Central memory CD4-positive, alpha-beta T cell (primary cell): Measurements from ENCODE around the gene HIP1R.

ENCODE experiments used
- DNase-seq: peaks from one replicate; pipeline ENCODE4 v3.0.0; 2022

Gene HIP1R

DNA sequence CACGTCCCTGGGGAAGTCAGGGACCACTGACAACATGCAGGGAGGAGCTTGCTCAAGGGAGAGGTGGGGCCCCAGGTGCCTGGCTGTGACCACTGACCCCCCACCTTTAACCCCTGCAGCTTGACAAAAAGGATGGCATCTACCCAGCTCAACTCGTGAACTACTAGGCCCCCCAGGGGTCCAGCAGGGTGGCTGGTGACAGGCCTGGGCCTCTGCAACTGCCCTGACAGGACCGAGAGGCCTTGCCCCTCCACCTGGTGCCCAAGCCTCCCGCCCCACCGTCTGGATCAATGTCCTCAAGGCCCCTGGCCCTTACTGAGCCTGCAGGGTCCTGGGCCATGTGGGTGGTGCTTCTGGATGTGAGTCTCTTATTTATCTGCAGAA is 26.3 kb downstream of the HIP1R start:
- DNase-seq: no peak

DNA sequence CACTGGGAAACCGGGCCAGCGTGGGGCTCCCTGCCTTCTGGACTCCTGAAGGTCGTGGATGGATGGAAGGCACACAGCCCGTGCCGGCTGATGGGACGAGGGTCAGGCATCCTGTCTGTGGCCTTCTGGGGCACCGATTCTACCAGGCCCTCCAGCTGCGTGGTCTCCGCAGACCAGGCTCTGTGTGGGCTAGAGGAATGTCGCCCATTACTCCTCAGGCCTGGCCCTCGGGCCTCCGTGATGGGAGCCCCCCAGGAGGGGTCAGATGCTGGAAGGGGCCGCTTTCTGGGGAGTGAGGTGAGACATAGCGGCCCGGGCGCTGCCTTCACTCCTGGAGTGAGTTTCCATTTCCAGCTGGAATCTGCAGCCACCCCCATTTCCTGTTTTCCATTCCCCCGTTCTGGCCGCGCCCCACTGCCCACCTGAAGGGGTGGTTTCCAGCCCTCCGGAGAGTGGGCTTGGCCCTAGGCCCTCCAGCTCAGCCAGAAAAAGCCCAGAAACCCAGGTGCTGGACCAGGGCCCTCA is 26.9 kb downstream of the HIP1R start:
- DNase-seq: no peak

- DNase-seq: no peak
Measured at GRCh38 chr12:122862872-122863701, 27.8 kb downstream of the HIP1R start.

DNA sequence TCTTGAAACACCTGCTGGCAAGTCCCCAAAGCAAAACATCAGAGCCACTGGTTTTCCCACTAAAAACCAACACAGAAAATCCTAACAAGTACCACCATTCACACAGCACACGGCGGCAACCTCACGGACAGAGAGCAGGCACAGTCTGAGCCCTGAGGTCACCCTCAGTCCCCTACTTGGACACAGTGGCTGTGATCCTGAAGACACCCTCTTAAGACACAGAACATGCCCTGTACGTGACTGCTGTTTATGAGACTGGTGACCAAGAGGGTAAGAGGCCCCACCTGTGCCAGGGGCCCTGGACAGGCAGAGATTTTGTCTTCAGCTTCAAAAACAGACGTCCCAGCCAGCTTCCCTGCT is 29.6 kb downstream of the HIP1R start:
- DNase-seq: no peak

- no peak for DNase-seq
Measured at GRCh38 chr12:122865268-122866231, 30.3 kb downstream of the HIP1R start.

- DNase-seq: no peak
Measured at GRCh38 chr12:122866379-122866778, 31.1 kb downstream of the HIP1R start.

GRCh38 chr12:122866950-122867607 is 31.8 kb downstream of the HIP1R start:
- no peak for DNase-seq

- no peak for DNase-seq
Measured at GRCh38 chr12:122867691-122868461, 32.6 kb downstream of the HIP1R start.

DNA sequence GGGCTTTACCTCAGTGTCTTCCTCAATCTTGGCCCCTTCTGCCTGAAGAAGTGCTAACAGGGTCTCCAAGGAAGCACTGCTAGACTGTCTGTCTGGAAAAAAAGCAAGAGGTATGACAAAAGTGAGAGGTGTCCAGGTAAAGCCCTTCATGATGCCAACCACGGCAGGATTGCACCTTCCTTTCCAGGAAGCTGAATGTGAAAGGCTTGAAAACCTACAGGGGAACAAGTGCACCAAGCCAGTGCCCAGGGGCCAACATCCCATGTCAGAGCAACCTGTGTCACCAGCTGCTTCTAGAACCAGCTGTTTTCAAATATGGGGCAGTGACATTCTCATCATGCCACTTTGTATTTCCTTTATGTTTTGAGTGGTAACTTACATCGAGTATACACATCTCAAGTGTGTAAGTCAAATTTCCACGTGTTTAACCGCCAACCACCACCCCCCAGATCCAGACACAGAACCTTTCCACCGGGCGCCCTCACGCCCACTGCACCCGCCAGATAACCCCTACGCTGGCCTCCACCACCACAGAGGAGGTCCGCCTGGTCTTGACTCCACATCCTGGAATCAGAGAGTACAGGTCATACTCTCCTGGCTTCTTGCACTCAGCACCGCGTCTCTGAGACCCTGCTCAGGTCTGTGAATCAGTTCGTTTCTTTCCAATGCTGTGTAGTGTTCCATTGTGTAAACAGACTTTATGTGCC is 33.4 kb downstream of the HIP1R start:
- DNase-seq: no peak

GRCh38 chr12:122869207-122869973 is 34.1 kb downstream of the HIP1R start:
- DNase-seq: no peak

- DNase-seq: no peak
Measured at GRCh38 chr12:122870163-122870842, 35.0 kb downstream of the HIP1R start.

DNA sequence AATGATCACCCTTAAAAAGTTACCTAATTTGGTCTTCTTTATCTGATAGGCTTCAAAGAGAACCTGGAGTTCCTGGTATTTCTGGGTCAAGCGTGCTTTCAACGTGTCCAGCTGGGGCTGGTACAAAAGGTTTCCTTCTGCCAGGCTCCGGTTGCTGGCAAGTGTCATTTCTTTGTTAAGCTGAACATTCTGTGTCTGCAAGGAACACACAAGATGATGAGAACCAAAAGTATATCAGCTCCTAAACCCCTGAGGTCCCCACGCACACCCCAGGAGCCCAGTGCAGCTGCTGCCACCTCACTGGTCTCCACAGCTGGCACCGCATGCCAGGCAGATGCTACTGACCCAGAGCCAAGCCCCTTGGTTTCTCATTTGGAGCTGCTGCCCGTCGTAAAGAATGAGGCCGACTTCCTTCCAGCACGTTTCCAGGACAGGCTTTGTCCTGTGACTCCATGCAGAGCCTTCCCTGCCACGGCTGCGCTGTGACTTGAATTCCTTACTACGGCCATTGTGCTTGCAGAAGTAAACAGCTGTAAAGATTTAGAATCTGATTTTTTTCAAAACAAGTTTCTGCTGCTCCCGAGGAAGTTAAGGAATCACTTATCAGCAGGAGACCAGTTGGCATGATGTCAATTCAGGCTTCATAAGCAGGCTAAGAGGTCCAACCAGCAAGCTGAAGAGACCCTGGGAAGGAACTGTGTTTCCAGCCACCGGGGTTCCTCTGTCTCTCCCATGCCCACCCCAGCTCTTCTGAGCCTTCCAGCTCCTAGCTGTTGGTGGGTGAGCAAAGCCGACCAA is 35.8 kb downstream of the HIP1R start:
- DNase-seq: no peak

- no peak for DNase-seq
Measured at GRCh38 chr12:122871851-122872780, 36.9 kb downstream of the HIP1R start.

GRCh38 chr12:122872815-122873361 is 37.6 kb downstream of the HIP1R start:
- DNase-seq: no peak

GRCh38 chr12:122873540-122873939 is 38.3 kb downstream of the HIP1R start:
- DNase-seq: no peak

DNA sequence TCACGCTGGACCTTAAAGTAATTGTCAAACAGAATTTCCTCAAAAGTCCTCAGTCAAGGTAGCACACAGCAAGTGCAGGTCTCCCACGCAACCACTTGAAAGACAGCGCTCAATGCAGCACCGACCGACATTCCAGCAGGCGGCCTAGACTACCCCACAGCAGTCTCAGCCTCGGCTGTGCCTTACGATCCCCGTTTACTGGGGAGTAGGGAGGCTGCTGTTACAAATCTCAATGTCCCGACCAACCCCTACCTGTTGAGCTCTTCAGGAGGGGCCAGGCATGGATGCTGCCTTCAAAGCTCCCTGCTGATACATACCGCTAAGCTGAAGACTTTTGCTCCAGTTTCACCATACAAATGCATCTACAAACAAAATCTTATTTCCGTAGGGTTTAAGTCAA is 38.8 kb downstream of the HIP1R start:
- peak; percentile 41 for DNase-seq

DNA sequence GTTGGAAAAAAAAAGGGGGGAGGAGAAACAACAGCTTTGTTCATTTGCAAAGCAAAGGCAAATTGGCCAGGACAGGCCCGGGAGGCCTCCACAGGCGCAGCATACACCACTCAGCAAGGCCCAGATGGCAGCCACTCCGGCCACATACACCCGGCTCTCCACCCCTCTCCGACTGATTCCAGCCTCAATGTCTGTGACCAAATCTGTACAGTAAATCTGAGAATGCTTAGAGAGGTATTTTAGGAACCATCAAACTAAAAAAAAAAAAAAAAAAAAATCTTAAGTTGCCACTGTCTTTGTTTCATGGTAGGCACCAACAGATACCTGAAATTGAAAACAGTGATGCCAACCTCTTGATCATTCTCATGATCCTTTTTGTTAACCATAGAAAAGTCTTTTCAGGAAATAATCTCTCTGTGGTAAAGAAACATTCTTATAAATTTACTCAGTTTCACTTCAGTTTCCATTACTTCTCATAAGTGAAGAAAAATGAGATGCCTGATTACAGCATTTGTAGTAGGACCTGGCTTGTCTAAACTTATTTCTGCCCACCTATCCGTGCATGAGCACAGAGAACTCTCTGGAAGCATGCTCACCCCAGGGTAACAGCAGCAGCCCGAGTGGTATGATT is 40.4 kb downstream of the HIP1R start:
- no peak for DNase-seq
